ENCODE data around the gene INPP5D.

DNA sequence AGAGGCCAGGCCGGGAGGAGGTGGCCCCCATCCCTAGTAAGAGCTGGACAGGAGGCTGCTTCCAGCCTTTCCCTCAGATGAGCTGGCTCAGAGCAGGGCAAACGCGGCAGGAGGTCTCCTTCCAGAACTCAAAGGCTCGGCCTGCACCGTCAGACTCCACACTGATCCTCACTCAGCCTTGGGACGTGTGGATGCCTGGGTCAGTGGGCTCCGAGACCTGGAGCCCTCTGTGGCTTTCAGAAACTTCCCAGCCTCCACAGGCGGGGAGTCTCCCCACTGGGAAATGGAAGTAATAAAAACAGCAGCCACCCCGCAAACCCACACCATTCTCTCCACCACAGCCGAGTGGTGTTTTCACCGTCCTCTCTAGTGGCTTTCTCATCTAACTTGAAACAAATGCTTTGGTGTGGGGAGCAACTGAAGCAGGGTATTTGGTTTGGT, 54.3 kb downstream of the INPP5D start:
- TF ChIP-seq CTCF (IDR thresholded peaks at IDR 0.05; ENCODE audit: low read depth, low read length, poor library complexity, severe bottlenecking) (no peak), EZH2phosphoT487 (IDR thresholded peaks at IDR 0.05; ENCODE audit: borderline replicate concordance, low read length) (no peak)

All from DOHH2 (cell line).